GM12878 (cell line): Measurements from ENCODE around the gene OGFOD2.

Source experiments
- EP300 ChIP-seq, 2 experiments: fragments of 150-350 bp in 1 of 2; IDR thresholded peaks; 2 replicates each; pipeline ENCODE4 v1.6.1; 2011 to 2012; ENCODE audit warnings: low read depth in 2 of 2, low read length in 2 of 2, borderline replicate concordance in 1 of 2, improper control_type of control experiment in 1 of 2, inconsistent platforms in 1 of 2; ENCODE audit not compliant: control insufficient read depth in 1 of 2
- IKZF1 ChIP-seq: fragments of 450-650 bp; conservative IDR thresholded peaks from 2 replicates; pipeline ENCODE4 v1.6.1; 2017; ENCODE audit warnings: antibody characterized with exemption, mild to moderate bottlenecking
- MEF2A ChIP-seq: IDR thresholded peaks from 2 replicates; pipeline ENCODE4 v1.6.1; 2011; ENCODE audit warnings: low read depth, mild to moderate bottlenecking, low read length, moderate library complexity; ENCODE audit not compliant: insufficient read depth
- NFYA ChIP-seq: IDR thresholded peaks from 2 replicates; pipeline ENCODE4 v1.6.1; 2011; ENCODE audit warnings: low read depth, mild to moderate bottlenecking, low read length, improper control_type of control experiment, borderline replicate concordance
- NR2C2 ChIP-seq: IDR thresholded peaks from 2 replicates; pipeline ENCODE4 v1.6.1; 2011; ENCODE audit warnings: borderline replicate concordance, low read depth; ENCODE audit not compliant: control insufficient read depth, insufficient read length
- POLR2A ChIP-seq: IDR thresholded peaks from 2 replicates; pipeline ENCODE4 v1.6.1; 2011; ENCODE audit warnings: low read depth, mild to moderate bottlenecking, low read length
- POLR2AphosphoS5 ChIP-seq: IDR thresholded peaks from 2 replicates; pipeline ENCODE4 v1.6.1; 2011; ENCODE audit warnings: mild to moderate bottlenecking, low read length, inconsistent platforms
- SMC3 ChIP-seq: IDR thresholded peaks from 2 replicates; pipeline ENCODE4 v1.6.1; 2011; ENCODE audit warnings: low read length, improper control_type of control experiment, borderline replicate concordance
- TAF1 ChIP-seq: IDR thresholded peaks from 2 replicates; pipeline ENCODE4 v1.6.1; 2011; ENCODE audit warnings: mild to moderate bottlenecking, low read depth, low read length, borderline replicate concordance
- TF ChIP-seq, protein P1 (sequence below), 3 experiments: IDR thresholded peaks in 2 of 3; conservative IDR thresholded peaks in 1 of 3; 2 replicates each; pipeline ENCODE4 v1.5.1; 2011; ENCODE audit warnings: low read depth in 3 of 3, low read length in 3 of 3, mild to moderate bottlenecking in 3 of 3, control low read depth in 2 of 3, moderate library complexity in 2 of 3, inconsistent platforms in 1 of 3, mixed read lengths in 1 of 3; ENCODE audit not compliant: control insufficient read depth in 2 of 3, insufficient read depth in 1 of 3; ENCODE audit errors: extremely low read depth in 1 of 3
- TF ChIP-seq, protein P2 (sequence below): IDR thresholded peaks from 2 replicates; pipeline ENCODE4 v1.6.1; 2011; ENCODE audit warnings: low read depth, low read length, improper control_type of control experiment, borderline replicate concordance
- TF ChIP-seq, protein P3 (sequence below): IDR thresholded peaks from 2 replicates; pipeline ENCODE4 v1.6.1; 2011; ENCODE audit warnings: low read depth, mild to moderate bottlenecking, low read length, moderate library complexity, borderline replicate concordance; ENCODE audit errors: extremely low read depth
- TF ChIP-seq, protein P4 (sequence below): fragments of 450-650 bp; IDR thresholded peaks from 2 replicates; pipeline ENCODE4 v1.6.1; 2016; ENCODE audit warnings: mild to moderate bottlenecking, moderate library complexity, borderline replicate concordance
- TF ChIP-seq, protein P5 (sequence below): fragments of 450-650 bp; IDR thresholded peaks from 2 replicates; pipeline ENCODE4 v1.6.1; 2017; ENCODE audit warnings: mild to moderate bottlenecking

DNA sequence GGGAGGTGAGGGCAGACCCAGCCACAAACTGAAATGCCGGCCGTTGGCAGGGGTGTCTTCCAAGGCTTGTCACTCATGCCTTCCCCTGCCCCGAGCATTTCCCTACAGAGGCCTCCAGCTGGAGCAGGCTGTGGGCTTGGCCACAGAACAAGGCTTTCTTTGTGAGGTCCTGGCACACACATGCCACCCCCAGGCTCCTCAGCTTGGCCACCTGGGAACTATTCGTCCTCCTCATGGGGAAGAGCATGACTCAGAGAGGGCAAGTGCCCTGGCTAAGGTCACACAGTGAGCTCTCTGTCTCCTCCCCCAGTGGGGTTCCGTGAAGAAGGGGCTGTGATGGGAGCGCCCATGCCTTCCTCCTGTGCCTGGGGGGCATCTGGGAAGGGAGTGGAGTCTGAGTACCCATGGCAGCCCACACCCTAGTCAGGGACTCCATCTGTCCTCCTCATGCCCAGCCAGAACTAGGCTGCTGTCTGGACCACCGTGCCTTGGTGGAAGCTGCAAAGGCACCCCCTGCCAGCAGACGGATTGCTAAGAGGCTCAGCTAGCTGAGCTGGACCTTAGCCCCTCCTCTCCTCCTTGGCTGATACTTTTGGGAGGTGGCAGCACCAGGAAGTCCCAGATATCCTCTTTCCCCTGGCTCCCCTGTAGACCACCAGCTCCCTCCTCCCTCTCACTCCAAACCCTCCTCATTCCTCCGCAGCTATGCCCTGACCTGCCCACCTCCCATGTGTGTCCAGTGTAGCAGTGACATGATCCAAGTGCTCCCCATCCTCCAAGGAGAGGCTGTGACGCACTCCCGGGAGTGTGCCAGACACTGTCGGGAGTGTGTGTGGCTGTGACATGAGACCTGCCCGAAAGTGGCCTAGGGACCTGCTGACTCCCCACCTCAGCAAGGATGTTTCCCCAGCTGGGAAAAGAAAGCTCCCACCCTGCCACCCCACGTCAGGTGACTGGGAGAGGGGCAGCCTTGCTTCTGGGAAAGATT lies 30.1 kb upstream of the OGFOD2 start:
- TF ChIP-seq NFYA = no peak
- TF ChIP-seq, protein P1, sequence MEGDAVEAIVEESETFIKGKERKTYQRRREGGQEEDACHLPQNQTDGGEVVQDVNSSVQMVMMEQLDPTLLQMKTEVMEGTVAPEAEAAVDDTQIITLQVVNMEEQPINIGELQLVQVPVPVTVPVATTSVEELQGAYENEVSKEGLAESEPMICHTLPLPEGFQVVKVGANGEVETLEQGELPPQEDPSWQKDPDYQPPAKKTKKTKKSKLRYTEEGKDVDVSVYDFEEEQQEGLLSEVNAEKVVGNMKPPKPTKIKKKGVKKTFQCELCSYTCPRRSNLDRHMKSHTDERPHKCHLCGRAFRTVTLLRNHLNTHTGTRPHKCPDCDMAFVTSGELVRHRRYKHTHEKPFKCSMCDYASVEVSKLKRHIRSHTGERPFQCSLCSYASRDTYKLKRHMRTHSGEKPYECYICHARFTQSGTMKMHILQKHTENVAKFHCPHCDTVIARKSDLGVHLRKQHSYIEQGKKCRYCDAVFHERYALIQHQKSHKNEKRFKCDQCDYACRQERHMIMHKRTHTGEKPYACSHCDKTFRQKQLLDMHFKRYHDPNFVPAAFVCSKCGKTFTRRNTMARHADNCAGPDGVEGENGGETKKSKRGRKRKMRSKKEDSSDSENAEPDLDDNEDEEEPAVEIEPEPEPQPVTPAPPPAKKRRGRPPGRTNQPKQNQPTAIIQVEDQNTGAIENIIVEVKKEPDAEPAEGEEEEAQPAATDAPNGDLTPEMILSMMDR (IDR thresholded peaks at IDR 0.05 in 2 of 3, conservative IDR thresholded peaks at IDR 0.05 in 1 of 3; ENCODE audit: control insufficient read depth in 2 of 3, extremely low read depth in 1 of 3, insufficient read depth in 1 of 3, low read depth in 3 of 3, low read length in 3 of 3) = no peak
- TF ChIP-seq TAF1 = no peak
- no peak for TF ChIP-seq IKZF1
- no peak for TF ChIP-seq SMC3
- TF ChIP-seq, protein P2, sequence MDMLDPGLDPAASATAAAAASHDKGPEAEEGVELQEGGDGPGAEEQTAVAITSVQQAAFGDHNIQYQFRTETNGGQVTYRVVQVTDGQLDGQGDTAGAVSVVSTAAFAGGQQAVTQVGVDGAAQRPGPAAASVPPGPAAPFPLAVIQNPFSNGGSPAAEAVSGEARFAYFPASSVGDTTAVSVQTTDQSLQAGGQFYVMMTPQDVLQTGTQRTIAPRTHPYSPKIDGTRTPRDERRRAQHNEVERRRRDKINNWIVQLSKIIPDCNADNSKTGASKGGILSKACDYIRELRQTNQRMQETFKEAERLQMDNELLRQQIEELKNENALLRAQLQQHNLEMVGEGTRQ = no peak
- no peak for TF ChIP-seq POLR2A
- TF ChIP-seq, protein P3, sequence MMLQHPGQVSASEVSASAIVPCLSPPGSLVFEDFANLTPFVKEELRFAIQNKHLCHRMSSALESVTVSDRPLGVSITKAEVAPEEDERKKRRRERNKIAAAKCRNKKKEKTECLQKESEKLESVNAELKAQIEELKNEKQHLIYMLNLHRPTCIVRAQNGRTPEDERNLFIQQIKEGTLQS = no peak
- TF ChIP-seq EP300 (IDR thresholded peaks at IDR 0.05; ENCODE audit: borderline replicate concordance in 1 of 2, control insufficient read depth in 1 of 2, low read depth in 2 of 2, low read length in 2 of 2) = no peak
- no peak for TF ChIP-seq POLR2AphosphoS5
- TF ChIP-seq, protein P4, sequence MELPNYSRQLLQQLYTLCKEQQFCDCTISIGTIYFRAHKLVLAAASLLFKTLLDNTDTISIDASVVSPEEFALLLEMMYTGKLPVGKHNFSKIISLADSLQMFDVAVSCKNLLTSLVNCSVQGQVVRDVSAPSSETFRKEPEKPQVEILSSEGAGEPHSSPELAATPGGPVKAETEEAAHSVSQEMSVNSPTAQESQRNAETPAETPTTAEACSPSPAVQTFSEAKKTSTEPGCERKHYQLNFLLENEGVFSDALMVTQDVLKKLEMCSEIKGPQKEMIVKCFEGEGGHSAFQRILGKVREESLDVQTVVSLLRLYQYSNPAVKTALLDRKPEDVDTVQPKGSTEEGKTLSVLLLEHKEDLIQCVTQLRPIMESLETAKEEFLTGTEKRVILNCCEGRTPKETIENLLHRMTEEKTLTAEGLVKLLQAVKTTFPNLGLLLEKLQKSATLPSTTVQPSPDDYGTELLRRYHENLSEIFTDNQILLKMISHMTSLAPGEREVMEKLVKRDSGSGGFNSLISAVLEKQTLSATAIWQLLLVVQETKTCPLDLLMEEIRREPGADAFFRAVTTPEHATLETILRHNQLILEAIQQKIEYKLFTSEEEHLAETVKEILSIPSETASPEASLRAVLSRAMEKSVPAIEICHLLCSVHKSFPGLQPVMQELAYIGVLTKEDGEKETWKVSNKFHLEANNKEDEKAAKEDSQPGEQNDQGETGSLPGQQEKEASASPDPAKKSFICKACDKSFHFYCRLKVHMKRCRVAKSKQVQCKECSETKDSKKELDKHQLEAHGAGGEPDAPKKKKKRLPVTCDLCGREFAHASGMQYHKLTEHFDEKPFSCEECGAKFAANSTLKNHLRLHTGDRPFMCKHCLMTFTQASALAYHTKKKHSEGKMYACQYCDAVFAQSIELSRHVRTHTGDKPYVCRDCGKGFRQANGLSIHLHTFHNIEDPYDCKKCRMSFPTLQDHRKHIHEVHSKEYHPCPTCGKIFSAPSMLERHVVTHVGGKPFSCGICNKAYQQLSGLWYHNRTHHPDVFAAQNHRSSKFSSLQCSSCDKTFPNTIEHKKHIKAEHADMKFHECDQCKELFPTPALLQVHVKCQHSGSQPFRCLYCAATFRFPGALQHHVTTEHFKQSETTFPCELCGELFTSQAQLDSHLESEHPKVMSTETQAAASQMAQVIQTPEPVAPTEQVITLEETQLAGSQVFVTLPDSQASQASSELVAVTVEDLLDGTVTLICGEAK = no peak
- TF ChIP-seq, protein P5, sequence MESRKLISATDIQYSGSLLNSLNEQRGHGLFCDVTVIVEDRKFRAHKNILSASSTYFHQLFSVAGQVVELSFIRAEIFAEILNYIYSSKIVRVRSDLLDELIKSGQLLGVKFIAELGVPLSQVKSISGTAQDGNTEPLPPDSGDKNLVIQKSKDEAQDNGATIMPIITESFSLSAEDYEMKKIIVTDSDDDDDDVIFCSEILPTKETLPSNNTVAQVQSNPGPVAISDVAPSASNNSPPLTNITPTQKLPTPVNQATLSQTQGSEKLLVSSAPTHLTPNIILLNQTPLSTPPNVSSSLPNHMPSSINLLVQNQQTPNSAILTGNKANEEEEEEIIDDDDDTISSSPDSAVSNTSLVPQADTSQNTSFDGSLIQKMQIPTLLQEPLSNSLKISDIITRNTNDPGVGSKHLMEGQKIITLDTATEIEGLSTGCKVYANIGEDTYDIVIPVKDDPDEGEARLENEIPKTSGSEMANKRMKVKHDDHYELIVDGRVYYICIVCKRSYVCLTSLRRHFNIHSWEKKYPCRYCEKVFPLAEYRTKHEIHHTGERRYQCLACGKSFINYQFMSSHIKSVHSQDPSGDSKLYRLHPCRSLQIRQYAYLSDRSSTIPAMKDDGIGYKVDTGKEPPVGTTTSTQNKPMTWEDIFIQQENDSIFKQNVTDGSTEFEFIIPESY = no peak
- TF ChIP-seq NR2C2 = no peak
- no peak for TF ChIP-seq MEF2A
